ENCODE data around the gene HMCES. TPM values are rescaled to one million over a fixed set of nuclear protein-coding genes. Genes with fewer than 3 reads are reported as not detected.
A peak's percentile ranks its signal among the peaks of the same experiment; 100 is the strongest.

HMCES gene
- total RNA-seq, 1 donor from 2014 or later, result 16.9 TPM

DNA sequence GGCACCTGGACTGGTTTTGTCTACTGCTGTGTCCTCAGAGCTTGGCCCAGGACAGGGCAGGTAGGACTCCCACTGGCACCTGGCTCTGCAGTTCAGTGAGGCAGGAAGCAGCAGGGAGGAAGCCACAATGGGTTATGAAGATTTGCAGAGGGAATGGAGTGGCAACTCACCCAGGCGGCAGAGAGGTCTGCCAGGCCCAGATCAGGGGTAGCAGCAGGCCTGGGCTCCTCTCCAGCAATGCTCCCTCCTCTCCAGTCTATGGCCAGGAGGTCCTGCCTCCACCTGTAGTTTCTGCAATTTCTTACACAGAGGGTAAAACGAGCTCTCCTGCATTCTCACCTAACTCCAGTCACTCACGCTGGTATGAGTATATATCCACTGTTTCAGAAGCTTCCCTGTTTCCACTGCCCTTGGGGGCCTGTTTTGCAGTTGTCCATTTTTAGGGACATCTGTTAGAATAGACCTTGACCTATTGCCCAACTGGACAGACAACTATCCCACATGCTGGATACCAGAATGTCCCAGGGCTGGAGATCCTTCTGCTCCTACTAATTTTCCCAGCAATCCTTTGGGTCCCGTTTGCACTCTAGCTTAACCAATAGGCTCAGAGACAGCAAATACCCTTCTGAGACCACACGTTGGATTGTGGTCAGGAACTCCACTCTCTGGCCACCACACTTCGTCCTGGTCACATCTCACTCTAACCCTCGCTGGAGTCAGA is 35.2 kb downstream of the HMCES start:
- no peaks in the 10 kb centered on the region for H3K27me3 ChIP-seq
- no peaks in the 10 kb centered on the region for H3K9me3 ChIP-seq
- H3K36me3 ChIP-seq, result no peaks in the 10 kb centered on the region
- peak overlapping the region; percentile 88 to 92 for H3K4me3 ChIP-seq
- DNase-seq (ENCODE audit: extremely low spot score in 2 of 2), result no peak
- H3K27ac ChIP-seq, result peak overlapping the region; percentile 97
- intact Hi-C loops (cut with DNase I), result loop anchor here (2.0 to 10.0 kb wide), 2 partner anchors 35 to 139 kb away; partner anchors contain the start of gene HMCES
- peaks cover 34% of the 10 kb centered on the region for H3K4me1 ChIP-seq
- TF ChIP-seq POLR2AphosphoS5 (IDR thresholded peaks at IDR 0.05; ENCODE audit: insufficient read depth in 1 of 2, low read depth in 1 of 2) (no peak), POLR2A (IDR thresholded peaks at IDR 0.05) (peak in 1 of 2 donors; percentile 27)
- TF ChIP-seq, protein P1, sequence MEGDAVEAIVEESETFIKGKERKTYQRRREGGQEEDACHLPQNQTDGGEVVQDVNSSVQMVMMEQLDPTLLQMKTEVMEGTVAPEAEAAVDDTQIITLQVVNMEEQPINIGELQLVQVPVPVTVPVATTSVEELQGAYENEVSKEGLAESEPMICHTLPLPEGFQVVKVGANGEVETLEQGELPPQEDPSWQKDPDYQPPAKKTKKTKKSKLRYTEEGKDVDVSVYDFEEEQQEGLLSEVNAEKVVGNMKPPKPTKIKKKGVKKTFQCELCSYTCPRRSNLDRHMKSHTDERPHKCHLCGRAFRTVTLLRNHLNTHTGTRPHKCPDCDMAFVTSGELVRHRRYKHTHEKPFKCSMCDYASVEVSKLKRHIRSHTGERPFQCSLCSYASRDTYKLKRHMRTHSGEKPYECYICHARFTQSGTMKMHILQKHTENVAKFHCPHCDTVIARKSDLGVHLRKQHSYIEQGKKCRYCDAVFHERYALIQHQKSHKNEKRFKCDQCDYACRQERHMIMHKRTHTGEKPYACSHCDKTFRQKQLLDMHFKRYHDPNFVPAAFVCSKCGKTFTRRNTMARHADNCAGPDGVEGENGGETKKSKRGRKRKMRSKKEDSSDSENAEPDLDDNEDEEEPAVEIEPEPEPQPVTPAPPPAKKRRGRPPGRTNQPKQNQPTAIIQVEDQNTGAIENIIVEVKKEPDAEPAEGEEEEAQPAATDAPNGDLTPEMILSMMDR (IDR thresholded peaks at IDR 0.05), result no peak

DNA sequence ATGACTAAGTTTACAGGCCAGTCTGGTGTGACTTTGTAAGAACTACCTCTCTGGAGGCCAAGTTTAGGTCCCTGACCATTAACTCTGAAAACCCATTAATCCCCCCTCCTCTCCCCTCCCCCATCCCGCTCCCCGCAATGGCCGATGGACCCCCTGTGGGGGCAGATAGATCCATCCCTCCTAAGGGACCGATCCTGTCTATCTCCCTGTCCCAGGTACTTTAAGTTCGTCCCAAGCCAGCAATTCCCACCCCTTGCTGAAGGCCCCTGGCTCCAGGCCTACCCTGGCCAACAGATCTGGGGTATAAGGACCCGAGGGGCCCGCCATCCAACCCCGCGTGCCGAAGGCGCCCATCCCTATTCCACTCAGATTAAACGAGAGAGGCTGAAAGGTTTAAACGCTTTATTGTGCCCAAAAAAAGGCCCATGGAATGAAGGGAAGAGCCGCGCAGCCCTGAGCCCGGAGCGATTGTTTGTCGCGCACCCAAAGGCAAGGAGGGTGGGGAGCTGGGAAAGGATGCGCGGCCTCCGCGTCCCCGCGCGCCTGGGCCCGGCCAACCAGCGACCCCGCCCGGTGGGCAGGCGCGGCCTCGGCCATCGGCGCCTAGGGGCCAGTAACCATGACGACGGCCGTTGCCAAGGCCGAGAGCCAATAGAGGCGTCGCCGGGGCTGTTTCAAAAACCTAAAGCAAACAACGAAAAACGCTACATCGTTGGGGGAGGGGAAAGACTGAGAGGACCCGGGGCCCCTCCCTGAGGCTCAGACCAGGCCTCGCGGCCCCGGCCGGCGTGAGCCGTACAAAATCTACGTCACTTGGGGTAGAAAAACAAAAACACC is 35.9 kb downstream of the HMCES start:
- intact Hi-C loops (cut with DNase I), result loop anchor here (2.0 to 10.0 kb wide), 2 partner anchors 36 to 140 kb away; partner anchors contain the start of gene HMCES

DNA sequence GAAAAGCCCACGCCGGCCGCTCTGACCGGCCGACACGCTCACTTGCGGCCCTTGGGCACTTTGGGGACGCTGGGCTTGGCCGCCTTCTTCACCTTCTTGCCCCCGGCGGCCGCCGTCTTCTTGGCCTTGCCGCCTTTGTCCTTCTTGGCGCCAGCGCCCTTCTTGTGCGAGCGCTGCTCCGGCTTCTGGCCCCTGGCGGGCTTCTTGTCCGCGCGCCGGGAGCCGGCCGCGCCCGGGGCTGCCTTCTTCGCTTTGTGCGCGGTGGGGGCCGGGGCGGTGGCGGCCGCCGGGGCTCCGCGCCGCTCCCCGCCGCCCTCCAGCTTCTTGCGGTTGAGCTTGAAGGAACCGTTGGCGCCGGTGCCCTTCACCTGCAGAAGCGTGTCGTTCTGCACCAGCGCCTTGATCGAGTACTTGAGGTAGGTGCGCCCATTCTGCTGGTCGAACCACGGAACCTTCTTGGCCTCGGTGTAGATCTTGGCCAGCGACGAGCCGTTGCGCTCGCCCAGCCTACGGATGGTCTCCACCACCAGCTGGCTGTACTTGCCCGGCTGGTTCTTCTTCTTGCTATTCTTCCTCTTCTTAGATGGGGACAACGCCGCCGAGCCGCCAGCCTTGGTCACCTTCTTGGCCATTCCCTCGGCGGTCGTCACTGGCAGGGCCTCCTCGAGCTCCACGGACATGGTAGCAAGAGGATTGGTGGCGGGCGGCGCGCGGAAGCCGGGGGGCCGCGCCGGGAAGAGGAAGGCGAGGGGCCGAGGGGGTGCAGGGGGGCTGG is 36.7 kb downstream of the HMCES start:
- intact Hi-C loops (cut with DNase I), result loop anchor here (2.0 to 10.0 kb wide), 2 partner anchors 37 to 141 kb away; partner anchors contain the start of gene HMCES
- Histone ChIP-seq H3K4me3 (peak overlapping the region; percentile 88 to 92), H3K4me1 (peaks cover 27% of the 10 kb centered on the region), H3K27ac (peak overlapping the region; percentile 97), H3K9me3 (no peaks in the 10 kb centered on the region), H3K27me3 (no peaks in the 10 kb centered on the region), H3K36me3 (peaks cover 0 to 3% of the 10 kb centered on the region in 2 donors)
- DNase-seq (ENCODE audit: extremely low spot score in 2 of 2), result no peak
- TF ChIP-seq POLR2AphosphoS5 (IDR thresholded peaks at IDR 0.05; ENCODE audit: insufficient read depth in 1 of 2, low read depth in 1 of 2) (peak in 1 of 2 donors; percentile 48), POLR2A (IDR thresholded peaks at IDR 0.05) (no peak)

More for the DNA sequence above, 35.9 kb downstream of the HMCES start:
- TF ChIP-seq POLR2A (IDR thresholded peaks at IDR 0.05) (peak in 1 of 2 donors; percentile 39), POLR2AphosphoS5 (IDR thresholded peaks at IDR 0.05; ENCODE audit: insufficient read depth in 1 of 2, low read depth in 1 of 2) (peak; percentile 62 to 83)
- TF ChIP-seq, protein P1 (IDR thresholded peaks at IDR 0.05), result no peak
- Histone ChIP-seq H3K4me1 (peaks cover 34% of the 10 kb centered on the region), H3K36me3 (peaks cover 0 to 3% of the 10 kb centered on the region in 2 donors), H3K9me3 (no peaks in the 10 kb centered on the region), H3K27ac (peak overlapping the region; percentile 97), H3K27me3 (no peaks in the 10 kb centered on the region), H3K4me3 (peak overlapping the region; percentile 88 to 92)
- DNase-seq (ENCODE audit: extremely low spot score in 2 of 2), result no peak

DNA sequence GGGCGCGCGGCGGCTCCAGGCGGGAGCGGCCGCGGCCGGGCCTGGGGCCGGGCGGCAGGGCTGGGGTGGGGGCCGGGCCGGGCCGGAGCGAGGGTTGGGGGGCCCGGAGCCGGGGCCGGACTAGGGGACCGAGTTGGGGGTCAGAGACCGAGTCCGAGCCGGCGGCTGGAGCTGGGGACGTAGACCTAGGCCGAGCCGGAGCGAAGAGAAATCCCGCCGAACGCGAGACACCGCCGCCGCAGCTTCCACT is 37.3 kb downstream of the HMCES start:
- no peak for TF ChIP-seq POLR2AphosphoS5 (IDR thresholded peaks at IDR 0.05; ENCODE audit: insufficient read depth in 1 of 2, low read depth in 1 of 2)
- no peak for TF ChIP-seq POLR2A (IDR thresholded peaks at IDR 0.05)
- TF ChIP-seq, protein P1 (IDR thresholded peaks at IDR 0.05), result no peak
- intact Hi-C loops (cut with DNase I), result loop anchor here (2.0 to 10.0 kb wide), 2 partner anchors 37 to 141 kb away; partner anchors contain the start of gene HMCES
- H3K4me1 ChIP-seq, result peaks cover 23% of the 10 kb centered on the region

More for the DNA sequence above, 37.3 kb downstream of the HMCES start:
- Histone ChIP-seq H3K9me3 (no peaks in the 10 kb centered on the region), H3K27me3 (no peaks in the 10 kb centered on the region), H3K27ac (peak overlapping the region; percentile 97), H3K4me3 (peak overlapping the region; percentile 88 to 92), H3K36me3 (peaks cover 0 to 3% of the 10 kb centered on the region in 2 donors)
- no peak for DNase-seq (ENCODE audit: extremely low spot score in 2 of 2)
